Measurements from ENCODE around the gene RAB7B.

RAB7B gene

DNA sequence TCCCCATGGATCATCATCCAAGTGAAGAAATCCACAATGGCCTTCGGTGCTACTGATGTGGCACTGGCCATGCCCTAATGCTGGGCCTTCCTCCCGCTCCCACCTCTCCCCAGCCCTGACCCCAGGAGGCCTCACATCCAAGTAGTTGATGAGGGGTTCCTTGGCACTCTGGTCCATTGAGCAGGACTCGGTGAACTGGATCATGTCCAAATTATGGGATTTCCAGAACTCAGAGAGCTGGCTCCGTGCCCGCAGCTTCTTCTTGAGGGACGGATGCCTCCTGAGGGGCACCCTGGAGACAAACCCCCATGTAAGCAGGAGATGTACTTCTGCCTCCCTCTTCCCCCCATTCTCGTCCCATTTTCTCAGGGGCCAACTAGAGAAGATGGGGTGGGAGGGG is 19.6 kb upstream of the RAB7B start:
- DNase-seq (ENCODE audit: low read depth in 1 of 2, low spot score in 1 of 2) = no peak

GRCh38 chr1:206021626-206022365 is 18.6 kb upstream of the RAB7B start:
- DNase-seq (ENCODE audit: low read depth in 1 of 2, low spot score in 1 of 2) = no peak

- no peak for DNase-seq (ENCODE audit: low read depth in 1 of 2, low spot score in 1 of 2)
These were observed 17.9 kb upstream of the RAB7B start for GRCh38 chr1:206021008-206021625.

DNA sequence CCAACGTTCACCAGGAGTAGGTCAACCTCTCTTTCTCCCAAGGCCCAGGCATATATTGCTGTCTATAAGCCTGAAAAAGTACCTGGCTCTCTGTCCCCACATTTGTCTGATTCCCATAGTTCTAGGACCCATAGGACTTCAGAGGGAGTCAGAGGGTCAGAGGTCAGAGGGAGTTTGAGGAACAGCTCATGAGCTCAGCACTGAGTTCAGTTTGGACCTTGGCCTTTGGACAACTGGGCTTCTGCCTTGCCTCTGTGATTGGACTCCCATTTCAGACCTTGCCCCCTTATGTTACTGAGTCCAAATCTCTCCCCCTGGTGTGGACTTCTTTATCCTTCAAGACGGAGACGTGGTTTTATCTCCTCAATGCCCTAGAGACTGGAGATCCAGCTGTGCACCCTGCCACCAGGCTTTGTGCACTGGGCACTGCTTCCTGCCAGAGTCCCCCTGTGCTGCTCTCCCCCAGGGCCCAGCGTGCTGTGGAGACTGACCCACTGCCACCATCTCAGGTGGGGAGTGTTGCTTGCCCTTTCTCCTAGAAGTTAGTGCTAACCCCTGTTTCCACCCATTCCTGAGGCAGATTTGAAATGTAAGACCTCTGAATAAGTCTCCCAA is 17.3 kb upstream of the RAB7B start:
- DNase-seq (ENCODE audit: low read depth in 1 of 2, low spot score in 1 of 2) = no peak

DNA sequence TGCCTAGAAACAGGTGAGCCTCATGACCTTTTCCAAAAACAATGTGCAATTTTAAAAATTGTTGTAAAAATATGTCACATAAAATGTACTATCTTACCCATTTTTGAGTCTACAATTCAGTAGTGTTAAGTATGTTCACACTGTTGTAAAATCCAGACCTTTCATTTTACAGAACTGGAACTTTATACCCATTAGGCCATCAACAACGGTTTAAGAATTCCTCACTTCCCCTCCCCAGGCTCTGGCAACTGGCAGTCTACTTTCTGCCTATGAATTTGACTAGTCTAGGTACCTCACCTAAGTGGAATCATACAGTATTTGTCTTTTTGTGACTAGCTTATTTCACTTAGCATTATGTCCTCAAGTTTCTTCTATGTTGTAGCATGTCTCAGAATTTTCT is 11.9 kb upstream of the RAB7B start:
- no peak for DNase-seq (ENCODE audit: low read depth in 1 of 2, low spot score in 1 of 2)

DNA sequence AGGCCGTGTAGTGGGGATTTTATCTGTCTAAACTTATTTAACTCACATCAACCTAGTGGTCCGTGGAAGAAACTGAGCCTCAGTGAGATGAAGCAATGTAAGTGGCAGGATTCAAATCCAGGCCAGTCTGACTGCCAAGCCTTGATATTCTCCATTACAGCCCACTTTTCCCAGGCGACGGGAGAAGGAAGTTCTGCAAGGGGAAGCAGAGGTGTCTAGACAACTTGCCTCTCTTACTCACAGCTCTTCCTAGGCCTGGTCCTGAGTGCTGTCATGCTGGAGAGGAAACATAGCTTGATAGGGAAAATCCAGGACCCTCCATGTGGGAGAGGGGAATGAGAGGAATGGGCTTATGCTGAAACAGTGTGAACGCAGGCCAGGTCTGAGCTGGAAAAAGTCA is 11.4 kb upstream of the RAB7B start:
- no peak for DNase-seq (ENCODE audit: low read depth in 1 of 2, low spot score in 1 of 2)

DNA sequence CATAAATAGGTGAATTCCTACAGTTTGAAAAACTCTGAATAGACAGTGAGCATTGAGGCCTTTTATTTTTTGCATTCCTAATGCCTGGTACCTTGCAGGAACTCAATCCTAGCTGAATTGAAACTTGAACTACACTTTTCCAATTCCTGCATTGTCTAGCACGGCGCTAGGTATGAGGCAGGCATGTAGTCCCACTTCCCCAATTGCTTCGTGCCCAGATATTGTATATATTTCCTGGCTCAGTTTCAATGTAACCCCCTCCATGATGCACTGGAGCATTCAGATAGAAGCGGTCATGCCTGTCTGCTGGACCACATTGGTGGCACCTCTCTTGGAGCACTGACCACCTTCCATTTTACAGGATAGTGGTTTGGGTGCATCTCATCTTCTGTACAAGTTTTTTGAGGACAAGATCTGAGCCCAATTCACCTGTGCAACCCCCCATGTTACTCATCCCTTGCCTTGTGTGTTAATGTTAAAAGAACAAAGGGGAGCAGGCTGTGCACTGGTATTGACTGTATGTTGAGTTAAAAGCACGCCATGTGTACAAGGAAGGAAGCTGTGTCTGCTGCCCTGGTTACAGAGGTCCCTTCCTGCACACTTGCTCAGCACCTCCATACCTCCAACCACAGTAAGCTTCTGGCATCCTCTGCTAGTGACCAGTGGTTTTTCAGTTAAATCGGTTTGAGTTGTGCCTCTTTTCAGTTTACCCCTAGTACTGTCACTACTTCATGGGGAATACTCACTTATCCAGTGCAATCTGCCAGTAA is 10.0 kb upstream of the RAB7B start:
- DNase-seq (ENCODE audit: low read depth in 1 of 2, low spot score in 1 of 2) = no peak

- no peak for DNase-seq (ENCODE audit: low read depth in 1 of 2, low spot score in 1 of 2)
These were observed 9.1 kb upstream of the RAB7B start for GRCh38 chr1:206012086-206012859.

- DNase-seq (ENCODE audit: low read depth in 1 of 2, low spot score in 1 of 2) = no peak
These were observed 7.9 kb upstream of the RAB7B start for GRCh38 chr1:206011057-206011456.

- DNase-seq (ENCODE audit: low read depth in 1 of 2, low spot score in 1 of 2) = no peak
These were observed 6.9 kb upstream of the RAB7B start for GRCh38 chr1:206010060-206010459.

GRCh38 chr1:206006946-206007345 is 3.8 kb upstream of the RAB7B start:
- DNase-seq (ENCODE audit: low read depth in 1 of 2, low spot score in 1 of 2) = no peak

DNA sequence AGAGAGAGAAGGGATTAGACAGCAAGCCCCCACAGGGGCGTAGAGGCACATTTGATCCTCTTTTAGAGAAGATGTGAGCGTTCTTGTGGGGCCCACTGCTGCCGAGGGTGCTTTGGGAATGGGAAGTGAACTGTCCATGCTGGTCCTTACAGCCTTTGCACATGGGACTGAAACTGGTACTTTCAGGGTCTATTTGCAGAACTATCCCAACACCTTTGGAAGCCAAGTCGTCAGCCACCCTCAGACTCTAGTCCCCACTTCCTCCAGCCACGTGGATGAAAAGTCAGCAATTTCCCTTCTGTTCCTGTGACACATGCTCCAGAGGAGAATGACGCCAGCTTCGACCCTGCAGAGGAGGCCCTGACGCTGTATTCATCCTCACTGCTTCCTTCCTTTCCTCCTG is 2.6 kb upstream of the RAB7B start:
- DNase-seq (ENCODE audit: low read depth in 1 of 2, low spot score in 1 of 2) = no peak

DNA sequence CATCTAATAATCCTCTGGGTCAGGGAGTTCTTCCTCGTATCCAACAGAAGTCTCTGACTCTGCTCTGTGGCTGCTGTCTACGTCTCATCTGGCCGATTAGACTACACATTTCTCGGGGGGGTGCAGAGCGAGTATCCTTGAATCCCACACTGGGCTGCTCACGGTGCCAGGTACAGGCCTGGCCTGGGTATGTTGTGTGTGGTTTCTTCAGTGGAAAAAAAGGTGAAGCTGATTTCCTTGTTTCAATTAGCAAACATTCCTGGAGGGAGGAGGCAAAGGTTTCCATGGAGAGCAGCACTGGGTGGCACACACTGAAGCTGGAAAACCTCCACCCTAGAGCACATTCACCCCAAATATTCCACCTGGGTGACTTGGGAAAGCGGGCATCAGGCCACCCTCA is 2.0 kb upstream of the RAB7B start:
- DNase-seq (ENCODE audit: low read depth in 1 of 2, low spot score in 1 of 2) = no peak

DNA sequence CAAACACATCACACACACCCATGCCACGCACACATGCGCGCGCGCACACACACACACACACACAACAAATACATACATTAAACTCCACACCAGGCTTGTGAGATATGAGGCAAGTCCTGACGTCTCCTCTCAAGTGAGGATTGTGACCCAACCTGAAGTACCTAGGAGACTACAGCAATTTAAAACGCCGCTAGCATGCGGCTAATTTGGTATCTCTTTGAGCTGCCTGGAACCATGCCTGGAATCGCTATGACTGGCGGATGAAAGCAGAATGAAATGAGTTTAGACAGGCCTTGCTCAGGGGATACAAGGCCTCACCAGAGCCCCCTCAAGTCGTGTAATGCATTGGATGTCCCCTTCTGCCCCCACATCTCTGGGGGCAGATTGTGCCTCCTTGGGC is 1.6 kb upstream of the RAB7B start:
- DNase-seq (ENCODE audit: low read depth in 1 of 2, low spot score in 1 of 2) = no peak

DNA sequence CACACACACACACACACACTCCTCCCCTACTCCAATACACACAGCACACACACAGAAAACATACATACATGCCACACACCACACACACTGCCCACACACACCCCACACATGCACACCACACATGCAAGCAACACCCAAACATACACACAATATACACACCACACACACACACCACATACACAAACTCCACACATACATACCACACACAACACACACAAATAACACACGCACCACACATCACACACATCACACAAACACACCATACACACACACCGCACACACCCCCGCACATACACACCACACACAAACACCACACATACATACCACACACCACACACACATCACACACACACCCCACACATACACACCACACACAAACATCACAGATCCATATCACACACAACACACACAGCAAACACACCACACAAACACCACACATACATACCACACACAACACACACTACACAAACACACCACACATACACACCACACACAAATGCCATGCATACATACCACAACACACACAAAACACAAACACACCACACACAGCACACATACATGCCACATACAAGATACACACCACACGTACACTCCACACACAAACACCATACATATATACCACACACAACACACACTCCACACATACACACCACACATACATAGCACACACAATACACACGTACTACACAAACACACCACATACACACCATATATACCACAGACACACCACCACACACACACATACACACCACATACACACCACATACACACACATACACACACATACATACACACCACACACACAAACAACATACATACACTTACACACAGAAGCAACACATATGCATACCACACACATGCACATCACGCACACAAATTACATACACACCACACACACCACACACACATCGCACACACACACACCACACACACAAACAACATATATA is 932 bp upstream of the RAB7B start:
- DNase-seq (ENCODE audit: low read depth in 1 of 2, low spot score in 1 of 2) = no peak

GRCh38 chr1:206002160-206002559 is 1.0 kb downstream of the RAB7B start:
- no peak for DNase-seq (ENCODE audit: low read depth in 1 of 2, low spot score in 1 of 2)

- DNase-seq (ENCODE audit: low read depth in 1 of 2, low spot score in 1 of 2) = no peak
These were observed 1.7 kb downstream of the RAB7B start for GRCh38 chr1:206001476-206001888.

DNA sequence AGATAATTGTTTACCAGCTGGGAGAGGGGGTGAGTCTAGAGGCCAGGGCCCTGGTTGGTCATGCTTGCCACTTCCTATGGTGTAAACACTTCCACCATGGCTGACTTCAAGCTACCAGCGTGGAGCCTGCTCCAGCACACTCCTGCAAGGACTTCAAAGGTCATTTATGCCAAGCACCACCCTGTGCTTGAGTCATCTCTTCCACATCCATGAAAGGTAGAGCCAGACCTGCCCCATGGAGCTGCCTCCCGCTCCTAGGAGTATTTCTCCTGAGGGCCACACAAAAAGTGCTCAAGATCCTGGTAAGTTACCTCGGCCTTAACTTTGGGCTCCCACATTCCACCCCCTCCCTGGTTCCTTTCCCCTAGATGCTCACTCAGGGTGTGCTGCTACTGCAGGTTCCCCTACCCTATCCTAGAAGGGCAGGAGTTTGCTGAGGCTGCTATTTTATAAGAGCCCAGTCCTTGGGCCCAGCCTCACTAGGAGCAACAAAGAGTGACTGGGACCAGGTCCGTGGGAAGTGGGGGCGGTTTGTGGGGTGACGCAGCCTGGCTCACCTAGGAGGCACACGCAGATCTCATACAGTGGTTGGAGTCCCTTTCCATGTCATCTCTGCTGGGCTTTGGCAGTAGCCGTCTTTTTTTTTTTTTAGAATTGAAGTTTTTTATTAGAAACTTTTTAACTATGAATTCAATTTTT is 2.4 kb downstream of the RAB7B start:
- no peak for DNase-seq (ENCODE audit: low read depth in 1 of 2, low spot score in 1 of 2)

DNA sequence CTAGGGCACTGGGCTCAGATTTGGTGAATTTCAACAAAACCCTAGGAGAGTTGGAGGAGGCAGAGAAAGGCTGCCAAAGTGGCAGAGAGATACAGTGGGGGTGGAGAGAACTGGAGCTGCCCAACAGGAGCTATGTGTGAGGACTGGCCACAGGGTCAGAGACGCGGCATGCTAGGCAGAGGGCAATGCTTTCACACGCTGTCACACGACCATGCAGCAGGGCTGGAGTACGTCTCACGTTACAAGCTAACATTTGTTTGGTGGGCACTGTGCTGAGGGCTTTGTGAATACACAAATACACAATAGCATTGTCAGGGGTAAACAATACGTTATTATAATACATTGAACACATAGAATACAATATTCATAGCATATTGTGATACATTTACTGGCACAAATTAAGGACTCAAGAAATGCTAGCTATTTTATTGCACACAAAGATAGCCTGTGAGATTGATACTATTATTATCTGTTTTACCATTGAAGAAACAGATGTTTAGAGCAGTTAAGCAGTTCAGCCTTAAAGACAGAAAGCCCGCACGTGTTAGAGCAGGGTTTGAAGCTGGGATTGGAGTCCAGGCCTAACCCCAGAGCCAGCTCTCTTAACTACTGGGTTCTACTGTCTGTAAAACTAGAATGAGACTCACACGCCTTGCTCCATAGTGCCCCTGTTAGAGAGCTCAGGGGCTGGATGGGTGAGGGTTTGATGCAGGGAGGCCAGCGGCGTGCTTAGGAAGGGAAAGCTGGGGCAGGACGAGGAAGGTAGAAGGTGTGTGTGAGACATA is 4.5 kb downstream of the RAB7B start:
- DNase-seq (ENCODE audit: low read depth in 1 of 2, low spot score in 1 of 2) = no peak
